HepG2 (cell line): Measurements from ENCODE around the gene MICALL2. TPM values are rescaled to one million over a fixed set of nuclear protein-coding genes. Genes with fewer than 3 reads are reported as not detected.

Source experiments
- AGO1 ChIP-seq: fragments of 200-400 bp; formaldehyde crosslinking; IDR thresholded peaks from 2 replicates; pipeline ENCODE4 v1.6.1; 2017; ENCODE audit warnings: mild to moderate bottlenecking, low read depth, low read length, moderate library complexity; ENCODE audit not compliant: poor library complexity, severe bottlenecking
- ARID5B ChIP-seq: IDR thresholded peaks from 2 replicates; pipeline ENCODE4 v1.4.0; 2020; ENCODE audit warnings: mild to moderate bottlenecking, missing genetic modification reagents
- CCAR2 ChIP-seq: fragments of 200-400 bp; formaldehyde crosslinking; optimal IDR thresholded peaks from 2 replicates; pipeline ENCODE3; 2018; ENCODE audit warnings: low read depth, mild to moderate bottlenecking, low read length, moderate library complexity
- DMTF1 ChIP-seq: sonication (generic); formaldehyde crosslinking; IDR thresholded peaks from 2 replicates; pipeline ENCODE4 v1.4.0; 2020; ENCODE audit warnings: mild to moderate bottlenecking, missing genetic modification reagents
- EZH2 ChIP-seq: conservative IDR thresholded peaks from 2 replicates; pipeline ENCODE4 v1.6.1; 2012; ENCODE audit warnings: mild to moderate bottlenecking, low read depth, low read length, moderate library complexity
- FOXP4 ChIP-seq: sonication (generic); formaldehyde crosslinking; IDR thresholded peaks from 2 replicates; pipeline ENCODE4 v1.4.0; 2020; ENCODE audit warnings: missing genetic modification reagents
- HNRNPL ChIP-seq: fragments of 200-400 bp; formaldehyde crosslinking; IDR thresholded peaks from 2 replicates; pipeline ENCODE4 v1.6.1; 2017; ENCODE audit warnings: mild to moderate bottlenecking, low read depth, low read length
- MTA3 ChIP-seq: sonication (generic); formaldehyde crosslinking; IDR thresholded peaks from 2 replicates; pipeline ENCODE4 v1.4.0; 2020; ENCODE audit warnings: missing genetic modification reagents
- NBN ChIP-seq: fragments of 450-650 bp; conservative IDR thresholded peaks from 2 replicates; pipeline ENCODE4 v1.6.1; 2017
- POLR2AphosphoS2 ChIP-seq: IDR thresholded peaks from 2 replicates; pipeline ENCODE4 v1.6.1; 2011; ENCODE audit warnings: low read depth, low read length, improper control_type of control experiment
- SIN3A ChIP-seq: IDR thresholded peaks from 2 replicates; pipeline ENCODE4 v1.6.1; 2011; ENCODE audit warnings: low read depth, mild to moderate bottlenecking, control low read depth, low read length, borderline replicate concordance
- TCF7L2 ChIP-seq: IDR thresholded peaks from 2 replicates; pipeline ENCODE4 v1.6.1; 2011; ENCODE audit warnings: mild to moderate bottlenecking, low read depth, low read length, moderate library complexity
- THRA ChIP-seq: sonication (generic); formaldehyde crosslinking; IDR thresholded peaks from 2 replicates; pipeline ENCODE4 v1.4.0; 2020; ENCODE audit warnings: missing genetic modification reagents, borderline replicate concordance
- ZBTB7B ChIP-seq: sonication (generic); formaldehyde crosslinking; IDR thresholded peaks from 2 replicates; pipeline ENCODE4 v1.4.0; 2020; ENCODE audit warnings: missing genetic modification reagents
- ZNF512B ChIP-seq: sonication (generic); formaldehyde crosslinking; IDR thresholded peaks from 2 replicates; pipeline ENCODE4 v1.5.1; 2020; ENCODE audit warnings: missing genetic modification reagents, mild to moderate bottlenecking, borderline replicate concordance
- ZNF768 ChIP-seq: sonication (generic); formaldehyde crosslinking; IDR thresholded peaks from 2 replicates; pipeline ENCODE4 v1.4.0; 2020; ENCODE audit warnings: missing genetic modification reagents
- ZSCAN20 ChIP-seq: sonication (generic); formaldehyde crosslinking; IDR thresholded peaks from 2 replicates; pipeline ENCODE4 v1.4.0; 2020; ENCODE audit warnings: missing genetic modification reagents, mild to moderate bottlenecking, borderline replicate concordance
- polyA plus RNA-seq, 8 experiments: library from polyadenylated mRNA; depleted of rRNA in 3 of 8; stranded (reverse) in 7 of 8; unstranded in 1 of 8; fragments of >200 nt; fragmentation: Illumina TruSeq in 4 of 8; extraction: Trizol in 4 of 8; gene quantifications; 2 replicates each; pipeline versions ENCODE4 v1.2.1 to v1.2.3, GENCODE V29; 2011 to 2016; ENCODE audit warnings: low read depth in 4 of 8, missing spikeins in 1 of 8, mixed read lengths in 1 of 8; ENCODE audit not compliant: insufficient read depth in 1 of 8
- total RNA-seq, 5 experiments: library from RNA; depleted of rRNA; stranded (reverse); fragments of >200 nt; fragmentation: Illumina TruSeq; extraction: Trizol; gene quantifications; 2 replicates each; pipeline ENCODE4 v1.2.3, GENCODE V29; 2016; ENCODE audit warnings: low read depth in 1 of 5

The MICALL2 gene
- total and polyA plus RNA-seq, 2 of the 13 experiments (the other 11 are each of a cell fraction or from before 2014, with no cell fraction given) = 5.8 to 12.4 TPM

GRCh38 chr7:1428941-1429501 lies 30.2 kb downstream of the MICALL2 start (continued):
- no peak; the same call in 1 of the 2 replicates for TF ChIP-seq ZBTB7B (CRISPR knock-in tag)
- TF ChIP-seq SIN3A = no peak
- TF ChIP-seq ARID5B (CRISPR knock-in tag) = no peak
- no peak for TF ChIP-seq FOXP4 (CRISPR knock-in tag)
- TF ChIP-seq TCF7L2 = no peak
- TF ChIP-seq POLR2AphosphoS2 = no peak
- TF ChIP-seq AGO1 = no peak
- TF ChIP-seq NBN = no peak
- TF ChIP-seq CCAR2 = no peak
- 0 out of 2 replicates have a peak, but pooled peaks have one; percentile 40 for TF ChIP-seq HNRNPL
- TF ChIP-seq MTA3 (CRISPR knock-in tag) = no peak
- no peak for TF ChIP-seq ZNF512B (CRISPR knock-in tag)
- TF ChIP-seq DMTF1 = no peak
- TF ChIP-seq THRA (CRISPR knock-in tag) = no peak
- TF ChIP-seq ZNF768 = no peak
- TF ChIP-seq ZSCAN20 = no peak
- TF ChIP-seq EZH2 = no peak
